HG02884 (cell line): ENCODE data around the gene ACTR3C.
A peak's percentile ranks its signal among the peaks of the same experiment; 100 is the strongest.

Experiments used
- ATAC-seq: cut with Tn5 transposase; IDR thresholded peaks from one replicate; pipeline ENCODE4 v1.9.1; 2021; ENCODE audit warnings: mild to moderate bottlenecking, moderate library complexity; ENCODE audit not compliant: unreplicated experiment

The ACTR3C gene

GRCh38 chr7:150359622-150360362, 36.4 kb upstream of the ACTR3C start:
- no peak for ATAC-seq

- ATAC-seq: no peak
Observed at GRCh38 chr7:150358988-150359621, 35.8 kb upstream of the ACTR3C start.

- ATAC-seq: no peak
Observed at GRCh38 chr7:150358433-150358832, 35.1 kb upstream of the ACTR3C start.

GRCh38 chr7:150357771-150358427, 34.6 kb upstream of the ACTR3C start:
- no peak for ATAC-seq

- ATAC-seq: no peak
Observed at GRCh38 chr7:150357270-150357669, 33.9 kb upstream of the ACTR3C start.

GRCh38 chr7:150356265-150356897, 33.0 kb upstream of the ACTR3C start:
- ATAC-seq: no peak

- no peak for ATAC-seq
Observed at GRCh38 chr7:150355666-150356059, 32.3 kb upstream of the ACTR3C start.

- ATAC-seq: no peak
Observed at GRCh38 chr7:150351587-150352194, 28.3 kb upstream of the ACTR3C start.

GRCh38 chr7:150346922-150347321, 23.6 kb upstream of the ACTR3C start:
- ATAC-seq: no peak

GRCh38 chr7:150345012-150345411, 21.7 kb upstream of the ACTR3C start:
- no peak for ATAC-seq

GRCh38 chr7:150344299-150344698, 21.0 kb upstream of the ACTR3C start:
- no peak for ATAC-seq

- ATAC-seq: no peak
Observed at GRCh38 chr7:150343225-150343624, 19.9 kb upstream of the ACTR3C start.

- ATAC-seq: no peak
Observed at GRCh38 chr7:150342121-150342408, 18.7 kb upstream of the ACTR3C start.

- ATAC-seq: no peak
Observed at GRCh38 chr7:150341263-150342120, 18.1 kb upstream of the ACTR3C start, which contains the start of gene RARRES2. RARRES2 (minus strand) TSS chr7:150341629; CDS start chr7:150340609, 1,020 bp downstream.

GRCh38 chr7:150340875-150341262, 17.5 kb upstream of the ACTR3C start:
- no peak for ATAC-seq

GRCh38 chr7:150340024-150340749, 16.8 kb upstream of the ACTR3C start:
- ATAC-seq: peak; percentile 59

GRCh38 chr7:150339409-150339809, 16.1 kb upstream of the ACTR3C start:
- ATAC-seq: no peak

GRCh38 chr7:150338166-150338829, 15.0 kb upstream of the ACTR3C start:
- no peak for ATAC-seq

- ATAC-seq: no peak
Observed at GRCh38 chr7:150337659-150338081, 14.3 kb upstream of the ACTR3C start.
